Lung (tissue), 12 donors: ENCODE data around the gene TBCB. TPM values are rescaled to one million over a fixed set of nuclear protein-coding genes. Genes with fewer than 3 reads are reported as not detected.

Experiments
- ATAC-seq: fragments of 200-7000 bp; cut with Tn5 transposase; one replicate; pipeline ENCODE4 v1.9.1; 2020; ENCODE audit warnings: moderate number of reproducible peaks; ENCODE audit not compliant: insufficient read depth, low FRiP score
- DNase-seq, 3 donors: peaks; one replicate each; pipeline ENCODE4 v3.0.0-alpha.2; 2013 to 2017
- H3K27ac ChIP-seq, 2 donors: one replicate each; pipeline ENCODE4 v1.5.1; 2013; ENCODE audit warnings: mild to moderate bottlenecking in 2 of 2, moderate library complexity in 2 of 2, control low read depth in 1 of 2, inconsistent platforms in 1 of 2, low read depth in 1 of 2, low read length in 1 of 2
- H3K27me3 ChIP-seq, 3 donors: one replicate each; pipeline ENCODE4 v1.5.1; 2013; ENCODE audit warnings: low read length in 2 of 3; ENCODE audit not compliant: control insufficient read depth in 3 of 3, insufficient read depth in 3 of 3
- H3K36me3 ChIP-seq, 4 donors: one replicate each; pipeline ENCODE4 v1.5.1; 2013; ENCODE audit warnings: low read length in 4 of 4, mild to moderate bottlenecking in 1 of 4, moderate library complexity in 1 of 4; ENCODE audit not compliant: control insufficient read depth in 4 of 4, insufficient read depth in 4 of 4
- H3K4me1 ChIP-seq, 5 donors: one replicate each; pipeline ENCODE4 v1.5.1; 2013; ENCODE audit warnings: low read length in 5 of 5, mild to moderate bottlenecking in 2 of 5, moderate library complexity in 1 of 5; ENCODE audit not compliant: control insufficient read depth in 5 of 5, insufficient read depth in 5 of 5
- H3K4me3 ChIP-seq: one replicate; pipeline ENCODE4 v1.5.1; 2013; ENCODE audit warnings: mild to moderate bottlenecking, control low read depth, moderate library complexity
- H3K9ac ChIP-seq, 2 donors: one replicate each; pipeline ENCODE4 v1.5.1; 2013; ENCODE audit warnings: low read length in 2 of 2, control low read depth in 1 of 2; ENCODE audit not compliant: insufficient read depth in 1 of 2
- H3K9me3 ChIP-seq, 4 donors: one replicate each; pipeline ENCODE4 v1.5.1; 2013; ENCODE audit warnings: low read length in 3 of 4, mild to moderate bottlenecking in 1 of 4, moderate library complexity in 1 of 4; ENCODE audit not compliant: control insufficient read depth in 4 of 4, insufficient read depth in 3 of 4
- WGBS, 2 donors: extraction: QIAGEN DNeasy Blood & Tissue Kit; methylation state at CpG; one replicate each; pipeline ENCODE4 v1.1.7; 2013; 5-methylcytosine and 5-hydroxymethylcytosine counted together
- polyA plus RNA-seq, 2 donors: library from polyadenylated mRNA; stranded (reverse); fragments of 200-250 nt; gene quantifications; one replicate each; pipeline ENCODE4 v1.2.1, GENCODE V29; 2013
- total RNA-seq, 2 donors: library from RNA; depleted of rRNA in 1 of 2; stranded (reverse); fragments of >200 nt in 1 of 2; gene quantifications; one replicate each; pipeline ENCODE4 v1.2.1, GENCODE V29; 2014 to 2021
- TF ChIP-seq, protein P1 (sequence below): IDR thresholded peaks from 2 replicates; pipeline ENCODE4 v1.5.1; 2012; ENCODE audit warnings: mild to moderate bottlenecking; ENCODE audit errors: control extremely low read depth, extremely low read depth
- donor health status: control.
- donor health status: control.
- donor health status: Bipolar disorder and iron deficiency.
- donor health status: healthy.
- donor health status: DM: yes; HTN: yes; CAD: no.

TBCB gene
- total and polyA plus RNA-seq, 4 donors: 63.1 to 213 (median 150) TPM

DNA sequence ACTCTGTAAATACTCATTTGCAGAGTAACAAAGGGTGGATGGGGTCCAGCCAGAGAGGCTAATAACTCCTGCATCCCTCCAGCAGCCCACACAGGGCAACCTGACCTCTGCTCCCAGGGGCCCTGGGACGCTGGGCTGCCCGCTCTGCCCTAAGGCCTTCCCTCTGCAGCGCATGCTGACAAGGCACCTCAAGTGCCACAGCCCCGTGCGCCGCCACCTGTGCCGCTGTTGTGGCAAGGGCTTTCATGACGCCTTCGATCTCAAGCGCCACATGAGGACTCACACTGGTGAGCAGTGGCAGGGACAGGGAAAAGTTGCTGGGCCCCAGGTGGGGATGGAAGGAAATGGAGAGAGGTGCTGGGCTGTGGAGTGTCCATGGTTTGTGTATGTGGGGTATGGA lies 2.6 kb upstream of the TBCB start:
- H3K27ac ChIP-seq: no peak overlapping the region
- peaks cover 0 to 17% (median 9%) of the 10 kb centered on the region in 4 donors for H3K36me3 ChIP-seq
- H3K9ac ChIP-seq: no peak overlapping the region
- no peaks in the 10 kb centered on the region for H3K9me3 ChIP-seq
- no peak for ATAC-seq
- TF ChIP-seq, protein P1, sequence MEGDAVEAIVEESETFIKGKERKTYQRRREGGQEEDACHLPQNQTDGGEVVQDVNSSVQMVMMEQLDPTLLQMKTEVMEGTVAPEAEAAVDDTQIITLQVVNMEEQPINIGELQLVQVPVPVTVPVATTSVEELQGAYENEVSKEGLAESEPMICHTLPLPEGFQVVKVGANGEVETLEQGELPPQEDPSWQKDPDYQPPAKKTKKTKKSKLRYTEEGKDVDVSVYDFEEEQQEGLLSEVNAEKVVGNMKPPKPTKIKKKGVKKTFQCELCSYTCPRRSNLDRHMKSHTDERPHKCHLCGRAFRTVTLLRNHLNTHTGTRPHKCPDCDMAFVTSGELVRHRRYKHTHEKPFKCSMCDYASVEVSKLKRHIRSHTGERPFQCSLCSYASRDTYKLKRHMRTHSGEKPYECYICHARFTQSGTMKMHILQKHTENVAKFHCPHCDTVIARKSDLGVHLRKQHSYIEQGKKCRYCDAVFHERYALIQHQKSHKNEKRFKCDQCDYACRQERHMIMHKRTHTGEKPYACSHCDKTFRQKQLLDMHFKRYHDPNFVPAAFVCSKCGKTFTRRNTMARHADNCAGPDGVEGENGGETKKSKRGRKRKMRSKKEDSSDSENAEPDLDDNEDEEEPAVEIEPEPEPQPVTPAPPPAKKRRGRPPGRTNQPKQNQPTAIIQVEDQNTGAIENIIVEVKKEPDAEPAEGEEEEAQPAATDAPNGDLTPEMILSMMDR: no peak
- WGBS, 2 donors: 96 to 97% methylated on average over 10 of the region's 10 CpGs
- no peak for DNase-seq
- peaks cover 0 to 14% (median 0%) of the 10 kb centered on the region in 5 donors for H3K4me1 ChIP-seq
- no peak overlapping the region for H3K4me3 ChIP-seq
- H3K27me3 ChIP-seq: no peaks in the 10 kb centered on the region

DNA sequence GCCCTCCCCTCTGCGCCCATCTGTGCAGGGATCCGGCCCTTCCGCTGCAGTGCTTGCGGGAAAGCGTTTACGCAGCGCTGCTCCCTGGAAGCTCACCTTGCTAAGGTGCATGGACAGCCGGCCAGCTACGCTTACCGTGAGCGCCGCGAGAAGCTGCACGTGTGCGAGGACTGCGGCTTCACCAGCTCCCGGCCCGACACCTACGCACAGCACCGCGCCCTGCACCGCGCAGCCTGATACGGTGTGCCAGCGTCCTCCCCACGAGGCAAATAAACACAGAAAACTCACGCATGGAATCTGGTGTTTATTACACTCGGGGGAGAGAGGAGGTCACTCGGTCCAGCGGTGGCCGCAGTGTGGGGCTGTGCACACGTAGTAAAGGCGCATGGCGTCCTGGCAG lies 1.8 kb upstream of the TBCB start:
- H3K4me1 ChIP-seq: peaks cover 0 to 14% (median 0%) of the 10 kb centered on the region in 5 donors
- H3K4me3 ChIP-seq: no peak overlapping the region
- no peak overlapping the region for H3K9ac ChIP-seq
- no peak for DNase-seq
- H3K27ac ChIP-seq: no peak overlapping the region
- no peaks in the 10 kb centered on the region for H3K9me3 ChIP-seq
- ATAC-seq: no peak
- WGBS, 2 donors: 91 to 93% methylated on average over 34 of the region's 34 CpGs
- H3K36me3 ChIP-seq: peaks cover 0 to 19% (median 11%) of the 10 kb centered on the region in 4 donors
- no peaks in the 10 kb centered on the region for H3K27me3 ChIP-seq
- TF ChIP-seq, protein P1: no peak

DNA sequence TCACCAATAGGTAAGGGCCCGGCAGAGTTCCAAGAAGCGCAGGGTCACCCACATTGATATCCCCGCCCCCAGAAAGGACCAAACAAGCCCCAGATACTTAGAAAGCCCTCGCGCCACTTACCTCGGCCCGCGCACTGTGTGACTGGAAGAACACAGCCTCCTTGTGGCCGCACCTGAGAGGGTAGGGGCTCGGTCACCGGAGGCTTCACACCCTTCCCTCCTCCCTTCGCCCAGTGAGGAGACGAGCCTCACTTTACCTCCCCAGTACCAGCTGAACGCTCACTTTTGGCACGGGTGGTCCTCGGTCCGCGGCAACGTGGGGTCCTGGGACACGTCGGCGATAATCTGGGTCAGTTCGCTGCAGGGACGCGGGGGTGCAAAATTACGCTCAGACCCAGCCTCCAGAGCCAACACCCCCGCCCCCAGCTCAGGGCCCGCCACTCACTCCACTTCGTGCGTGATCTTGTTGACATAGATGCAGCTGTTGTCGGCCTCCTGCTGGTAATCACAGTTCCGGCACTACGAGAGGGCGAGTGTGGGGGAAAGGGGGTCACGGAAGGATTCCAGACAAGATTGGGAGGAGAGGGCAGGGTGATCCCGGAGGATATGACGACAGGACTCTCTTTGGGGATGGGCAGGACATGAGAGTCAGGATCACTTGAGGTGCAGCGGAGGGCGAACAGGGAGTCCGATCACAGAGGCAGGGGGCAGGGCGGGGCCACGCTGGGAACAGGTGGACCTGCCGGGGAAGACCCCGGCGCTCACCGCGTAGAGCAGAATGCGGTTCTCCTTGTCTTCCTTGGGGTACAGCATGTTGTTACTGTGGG lies 1.2 kb upstream of the TBCB start:
- H3K27ac ChIP-seq: peak overlapping the region; percentile 85 to 86
- WGBS, 2 donors: 11 to 14% methylated on average over 47 to 48 of the region's 48 CpGs
- TF ChIP-seq, protein P1: no peak
- H3K36me3 ChIP-seq: peaks cover 0 to 23% (median 13%) of the 10 kb centered on the region in 4 donors
- ATAC-seq (no peak), DNase-seq (peak; percentile 42 to 53 (median 53))
- H3K4me3 ChIP-seq: peak overlapping the region; percentile 90
- H3K27me3 ChIP-seq: no peaks in the 10 kb centered on the region
- H3K4me1 ChIP-seq: peaks cover 0 to 14% (median 0%) of the 10 kb centered on the region in 5 donors
- H3K9me3 ChIP-seq: no peaks in the 10 kb centered on the region
- H3K9ac ChIP-seq: peak overlapping the region; percentile 79 to 85
